Fibroblast of lung (primary cell): ENCODE results near the gene MAK. TPM values are rescaled to one million over a fixed set of nuclear protein-coding genes. Genes with fewer than 3 reads are reported as not detected.

ENCODE experiments used
- DNase-seq, 2 donors: peaks; one replicate each; pipeline versions ENCODE4 v3.0.0 to v3.0.0-alpha.2; 2010; ENCODE audit warnings: low read depth in 2 of 2
- H2AFZ ChIP-seq: 2 replicates; pipeline ENCODE4 v1.5.1; 2012; ENCODE audit warnings: low read length, control low read depth, inconsistent platforms
- H3K27ac ChIP-seq: 2 replicates; pipeline ENCODE4 v1.5.1; 2011; ENCODE audit warnings: low read length, control low read depth; ENCODE audit not compliant: insufficient read depth
- H3K27me3 ChIP-seq: 2 replicates; pipeline ENCODE4 v1.5.1; 2011; ENCODE audit warnings: mild to moderate bottlenecking, low read length; ENCODE audit not compliant: control insufficient read depth, insufficient read depth
- H3K36me3 ChIP-seq: 2 replicates; pipeline ENCODE4 v1.5.1; 2011; ENCODE audit warnings: low read length; ENCODE audit not compliant: control insufficient read depth, insufficient read depth
- H3K4me1 ChIP-seq: 2 replicates; pipeline ENCODE4 v1.5.1; 2011; ENCODE audit warnings: low read length; ENCODE audit not compliant: control insufficient read depth, insufficient read depth; ENCODE audit errors: extremely low read depth
- H3K4me2 ChIP-seq: 2 replicates; pipeline ENCODE4 v1.5.1; 2011; ENCODE audit warnings: low read length, control low read depth; ENCODE audit not compliant: insufficient read depth; ENCODE audit errors: extremely low read depth
- H3K4me3 ChIP-seq, 4 experiments: fragments of 200-600 bp in 1 of 4; sonication (generic) in 1 of 4; replicated peaks in 1 of 4; 2 replicates each; pipeline ENCODE4 v1.5.1; 2011 to 2016; ENCODE audit warnings: low read length in 4 of 4, low read depth in 3 of 4, mild to moderate bottlenecking in 3 of 4, control low read depth in 2 of 4, inconsistent platforms in 1 of 4, mixed read lengths in 1 of 4; ENCODE audit not compliant: insufficient read depth in 1 of 4; ENCODE audit errors: control extremely low read depth in 1 of 4
- H3K79me2 ChIP-seq: 2 replicates; pipeline ENCODE4 v1.5.1; 2012; ENCODE audit warnings: mild to moderate bottlenecking, low read length, inconsistent platforms; ENCODE audit not compliant: control insufficient read depth, insufficient read depth
- H3K9ac ChIP-seq: 2 replicates; pipeline ENCODE4 v1.5.1; 2011; ENCODE audit warnings: mild to moderate bottlenecking, low read length, control low read depth; ENCODE audit not compliant: insufficient read depth
- H3K9me3 ChIP-seq: 2 replicates; pipeline ENCODE4 v1.5.1; 2012; ENCODE audit warnings: low read depth, low read length; ENCODE audit not compliant: control insufficient read depth, insufficient read depth
- H4K20me1 ChIP-seq: 2 replicates; pipeline ENCODE4 v1.5.1; 2011; ENCODE audit warnings: low read length; ENCODE audit not compliant: control insufficient read depth, insufficient read depth; ENCODE audit errors: extremely low read depth
- EZH2 ChIP-seq: IDR thresholded peaks from 2 replicates; pipeline ENCODE4 v1.5.1; 2012; ENCODE audit warnings: low read length, control low read depth, mild to moderate bottlenecking; ENCODE audit errors: missing control alignments
- polyA plus RNA-seq, 2 donors: library from polyadenylated mRNA; depleted of rRNA in 1 of 2; stranded (reverse) in 1 of 2; unstranded in 1 of 2; fragments of >200 nt; gene quantifications; 2 replicates each; pipeline ENCODE4 v1.2.1, GENCODE V29; 2011 to 2012; ENCODE audit warnings: missing spikeins in 1 of 2
- total RNA-seq: library from RNA; depleted of rRNA; stranded (reverse); fragments of >200 nt; gene quantifications from 2 replicates; pipeline ENCODE4 v1.2.1, GENCODE V29; 2014
- TF ChIP-seq, protein P1 (sequence below), 2 donors: IDR thresholded peaks in 1 of 2; conservative IDR thresholded peaks in 1 of 2; 1 replicate in 1 of 2; 2 replicates in 1 of 2; pipeline ENCODE4 v1.5.1; 2011 to 2012; ENCODE audit warnings: low read length in 2 of 2, control low read depth in 1 of 2, inconsistent platforms in 1 of 2, low read depth in 1 of 2, mild to moderate bottlenecking in 1 of 2

The MAK gene
- total and polyA plus RNA-seq, 2 donors (not counting 1 experiment from before 2014, with no cell fraction given): 0.01 TPM; not detected in 1

DNA sequence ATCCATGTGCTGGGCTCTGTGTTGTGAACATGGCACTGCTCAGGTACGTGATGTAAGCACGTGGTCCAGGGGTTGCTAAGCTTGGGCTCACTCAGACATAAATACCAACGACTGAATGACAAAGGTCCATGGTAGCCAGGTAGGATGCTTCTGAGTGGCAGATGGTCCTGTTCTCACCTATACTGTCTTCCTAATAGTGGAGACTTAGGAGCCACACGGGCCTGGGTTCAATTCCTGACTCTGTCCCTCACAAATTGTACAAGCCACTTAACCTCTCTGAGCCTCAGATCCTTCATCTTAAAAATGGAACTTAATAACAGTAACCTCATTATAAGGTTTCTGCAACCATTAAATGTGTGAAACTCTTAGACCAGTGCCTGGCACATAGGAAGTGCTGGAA lies 36.7 kb upstream of the MAK start:
- no peaks in the 10 kb centered on the region for H3K9me3 ChIP-seq
- H3K4me2 ChIP-seq: no peak overlapping the region
- no peak overlapping the region for H2AFZ ChIP-seq
- no peak overlapping the region for H3K27ac ChIP-seq
- no peak for DNase-seq
- no peaks in the 10 kb centered on the region for H3K79me2 ChIP-seq
- no peaks in the 10 kb centered on the region for H3K27me3 ChIP-seq
- no peak for TF ChIP-seq EZH2
- TF ChIP-seq, protein P1, sequence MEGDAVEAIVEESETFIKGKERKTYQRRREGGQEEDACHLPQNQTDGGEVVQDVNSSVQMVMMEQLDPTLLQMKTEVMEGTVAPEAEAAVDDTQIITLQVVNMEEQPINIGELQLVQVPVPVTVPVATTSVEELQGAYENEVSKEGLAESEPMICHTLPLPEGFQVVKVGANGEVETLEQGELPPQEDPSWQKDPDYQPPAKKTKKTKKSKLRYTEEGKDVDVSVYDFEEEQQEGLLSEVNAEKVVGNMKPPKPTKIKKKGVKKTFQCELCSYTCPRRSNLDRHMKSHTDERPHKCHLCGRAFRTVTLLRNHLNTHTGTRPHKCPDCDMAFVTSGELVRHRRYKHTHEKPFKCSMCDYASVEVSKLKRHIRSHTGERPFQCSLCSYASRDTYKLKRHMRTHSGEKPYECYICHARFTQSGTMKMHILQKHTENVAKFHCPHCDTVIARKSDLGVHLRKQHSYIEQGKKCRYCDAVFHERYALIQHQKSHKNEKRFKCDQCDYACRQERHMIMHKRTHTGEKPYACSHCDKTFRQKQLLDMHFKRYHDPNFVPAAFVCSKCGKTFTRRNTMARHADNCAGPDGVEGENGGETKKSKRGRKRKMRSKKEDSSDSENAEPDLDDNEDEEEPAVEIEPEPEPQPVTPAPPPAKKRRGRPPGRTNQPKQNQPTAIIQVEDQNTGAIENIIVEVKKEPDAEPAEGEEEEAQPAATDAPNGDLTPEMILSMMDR (conservative IDR thresholded peaks at IDR 0.05 in 1 of 2, IDR thresholded peaks at IDR 0.05 in 1 of 2; ENCODE audit: low read depth in 1 of 2, low read length in 2 of 2): no peak
- H3K4me3 ChIP-seq: no peak overlapping the region
- H3K36me3 ChIP-seq: no peaks in the 10 kb centered on the region
- no peaks in the 10 kb centered on the region for H4K20me1 ChIP-seq
- no peak overlapping the region for H3K9ac ChIP-seq
- H3K4me1 ChIP-seq: no peaks in the 10 kb centered on the region

DNA sequence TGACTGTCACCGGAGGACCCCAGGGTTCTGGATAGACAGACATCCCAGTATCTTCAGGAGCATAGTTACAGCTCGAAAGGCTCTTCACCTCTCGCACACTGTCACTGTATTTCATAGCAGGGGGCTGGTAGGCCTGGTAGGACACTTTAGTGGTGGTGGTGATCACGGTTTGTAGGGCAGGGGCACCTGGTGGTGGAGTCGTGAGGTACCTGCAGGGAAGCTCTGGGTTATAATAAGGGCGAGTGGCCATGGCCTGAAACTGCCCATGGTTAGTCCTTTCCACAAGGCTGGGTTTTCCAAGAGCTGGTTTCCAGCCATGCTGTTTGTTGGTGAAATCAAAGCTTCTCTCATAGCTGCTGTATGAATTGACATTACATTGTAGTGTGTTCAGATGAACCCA lies 35.9 kb upstream of the MAK start:
- no peak overlapping the region for H3K9ac ChIP-seq

DNA sequence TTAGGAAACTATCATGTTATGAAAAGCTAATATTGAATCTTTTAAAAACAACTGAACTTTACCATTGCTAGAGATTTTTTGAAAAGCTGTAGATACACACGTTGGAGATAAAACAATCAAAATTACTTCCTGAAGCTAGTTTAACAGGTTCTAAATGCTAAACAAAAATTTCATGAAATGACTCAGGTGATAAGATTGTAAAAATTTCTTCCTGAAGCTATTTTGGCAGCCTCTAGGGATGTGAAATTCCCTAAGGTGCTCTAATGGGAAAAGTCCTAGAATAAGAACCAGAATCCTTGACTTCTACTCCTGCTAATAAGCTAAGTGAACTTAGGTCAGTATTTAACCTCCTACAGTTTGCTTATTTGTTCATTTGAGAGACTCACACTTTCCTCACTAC lies 35.0 kb upstream of the MAK start:
- Histone ChIP-seq H3K27ac (no peak overlapping the region), H3K9ac (no peak overlapping the region), H2AFZ (no peak overlapping the region), H3K4me1 (no peaks in the 10 kb centered on the region), H3K79me2 (no peaks in the 10 kb centered on the region), H3K27me3 (no peaks in the 10 kb centered on the region), H4K20me1 (no peaks in the 10 kb centered on the region), H3K9me3 (no peaks in the 10 kb centered on the region), H3K4me3 (no peak overlapping the region), H3K4me2 (no peak overlapping the region), H3K36me3 (no peaks in the 10 kb centered on the region)
- no peak for DNase-seq
- no peak for TF ChIP-seq EZH2
- TF ChIP-seq, protein P1 (conservative IDR thresholded peaks at IDR 0.05 in 1 of 2, IDR thresholded peaks at IDR 0.05 in 1 of 2; ENCODE audit: low read depth in 1 of 2, low read length in 2 of 2): no peak

More for the DNA sequence above, 35.9 kb upstream of the MAK start:
- Histone ChIP-seq H3K4me3 (no peak overlapping the region), H3K4me2 (no peak overlapping the region), H4K20me1 (no peaks in the 10 kb centered on the region), H3K79me2 (no peaks in the 10 kb centered on the region), H3K27ac (no peak overlapping the region), H3K36me3 (no peaks in the 10 kb centered on the region), H3K27me3 (no peaks in the 10 kb centered on the region), H3K9me3 (no peaks in the 10 kb centered on the region), H3K4me1 (no peaks in the 10 kb centered on the region), H2AFZ (no peak overlapping the region)
- DNase-seq: no peak
- no peak for TF ChIP-seq EZH2
- TF ChIP-seq, protein P1 (conservative IDR thresholded peaks at IDR 0.05 in 1 of 2, IDR thresholded peaks at IDR 0.05 in 1 of 2; ENCODE audit: low read depth in 1 of 2, low read length in 2 of 2): no peak
